Right ventricle myocardium superior (tissue), 1 donor: ENCODE data around the gene PLEKHG4B. TPM values are rescaled to one million over a fixed set of nuclear protein-coding genes. Genes with fewer than 3 reads are reported as not detected.

Experiments
- ATAC-seq: fragments of 200-7000 bp; cut with Tn5 transposase; one replicate; pipeline ENCODE4 v1.9.1; 2020; ENCODE audit warnings: mild to moderate bottlenecking; ENCODE audit not compliant: poor library complexity
- DNase-seq: peaks from one replicate; pipeline ENCODE4 v3.0.0-alpha.2; 2020
- intact Hi-C: fragments of 100-400 bp; cut with DNase I; formaldehyde crosslinking; loops from one replicate; pipeline ENCODE4 v1.11.2; 2022
- total RNA-seq: library from RNA; stranded (reverse); fragmentation: NEBNext Ultra II Directional; extraction: Animal tissue kit (Norgen Biotek cat#: 25700); gene quantifications from one replicate; pipeline ENCODE4 v1.2.1, GENCODE V29; 2021
- donor health status: DM: no; HTN: yes; CAD: no; lungs with severe emphysema.

PLEKHG4B gene
- total RNA-seq, 1 donor from 2014 or later, result not detected

DNA sequence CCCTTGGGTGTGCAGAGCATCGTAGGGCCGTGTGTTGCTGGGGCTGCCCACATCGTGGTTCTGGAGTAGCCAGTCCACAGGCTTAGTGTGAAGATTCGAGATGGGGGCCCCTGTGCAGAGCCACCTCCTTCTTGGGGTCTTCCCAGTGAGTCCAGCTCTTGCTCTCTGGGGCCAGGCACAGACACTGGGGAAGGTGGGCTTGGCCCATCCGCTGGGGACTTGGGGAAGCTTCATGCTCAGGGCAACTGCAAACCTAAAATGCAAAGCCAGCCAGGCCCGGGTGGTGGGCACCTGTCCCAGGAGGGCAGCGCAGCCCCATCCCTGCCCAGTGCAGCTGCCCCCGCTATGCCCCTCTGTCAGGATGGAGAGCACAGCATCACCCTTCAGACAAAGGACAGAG is 53.0 kb downstream of the PLEKHG4B start:
- intact Hi-C loops, result no loop called here
- no peak for DNase-seq
- ATAC-seq, result no peak

DNA sequence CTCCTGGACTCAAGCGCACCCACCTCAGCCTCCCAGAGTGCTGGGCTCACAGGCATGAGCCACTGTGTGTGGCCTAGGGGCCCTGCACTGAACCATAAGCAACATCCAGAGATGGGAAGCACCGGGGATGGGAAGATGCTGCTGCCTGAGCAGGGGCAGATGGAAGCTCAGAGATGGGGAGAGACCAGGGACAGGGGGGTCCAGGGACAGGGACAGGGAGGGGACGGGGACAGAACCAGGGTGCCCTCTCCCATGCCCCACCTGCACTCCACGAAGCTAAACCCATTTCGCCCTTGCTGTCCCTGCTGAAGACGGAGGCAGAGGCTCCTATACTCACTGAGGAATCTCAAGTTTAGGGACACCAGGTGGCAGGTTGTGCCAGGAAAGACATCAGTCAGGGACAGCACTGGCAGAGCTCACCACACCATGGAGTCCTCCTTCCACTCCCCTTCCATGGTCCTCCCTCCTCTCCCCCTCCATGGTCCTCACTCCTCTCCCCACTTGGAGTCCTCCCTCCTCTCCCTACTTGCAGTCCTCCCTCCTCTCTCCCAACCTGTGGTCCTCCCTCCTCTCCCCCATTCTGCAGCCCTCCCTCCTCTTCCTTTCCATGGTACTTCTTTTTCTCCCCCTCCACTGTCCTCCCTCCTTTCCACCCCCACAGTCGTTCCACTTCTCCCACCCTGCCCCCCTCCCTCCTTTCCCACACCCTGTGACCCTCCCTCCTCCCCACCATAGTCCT is 53.8 kb downstream of the PLEKHG4B start:
- no peak for ATAC-seq

DNA sequence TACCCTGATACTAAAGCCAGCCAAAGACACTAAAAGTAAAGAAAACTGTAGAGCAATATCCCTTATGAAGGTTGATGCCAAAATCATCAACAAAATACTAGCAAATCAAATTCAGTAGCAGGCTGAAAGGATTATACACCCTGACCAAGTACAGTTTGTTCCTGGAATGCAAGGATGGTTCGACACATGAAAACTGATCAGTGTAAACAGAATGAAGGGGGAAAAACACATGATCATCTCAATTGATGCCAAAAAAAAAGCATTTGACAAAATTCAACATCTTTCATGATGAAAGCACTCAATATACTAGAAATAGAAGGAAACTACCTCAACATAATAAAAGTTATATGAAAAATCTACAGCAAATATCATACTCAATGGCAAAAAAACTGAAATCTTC is 55.8 kb downstream of the PLEKHG4B start:
- ATAC-seq (no peak), DNase-seq (no peak)
- intact Hi-C loops, result no loop called here

More for the DNA sequence above, 53.8 kb downstream of the PLEKHG4B start:
- intact Hi-C loops, result no loop called here
- no peak for DNase-seq

DNA sequence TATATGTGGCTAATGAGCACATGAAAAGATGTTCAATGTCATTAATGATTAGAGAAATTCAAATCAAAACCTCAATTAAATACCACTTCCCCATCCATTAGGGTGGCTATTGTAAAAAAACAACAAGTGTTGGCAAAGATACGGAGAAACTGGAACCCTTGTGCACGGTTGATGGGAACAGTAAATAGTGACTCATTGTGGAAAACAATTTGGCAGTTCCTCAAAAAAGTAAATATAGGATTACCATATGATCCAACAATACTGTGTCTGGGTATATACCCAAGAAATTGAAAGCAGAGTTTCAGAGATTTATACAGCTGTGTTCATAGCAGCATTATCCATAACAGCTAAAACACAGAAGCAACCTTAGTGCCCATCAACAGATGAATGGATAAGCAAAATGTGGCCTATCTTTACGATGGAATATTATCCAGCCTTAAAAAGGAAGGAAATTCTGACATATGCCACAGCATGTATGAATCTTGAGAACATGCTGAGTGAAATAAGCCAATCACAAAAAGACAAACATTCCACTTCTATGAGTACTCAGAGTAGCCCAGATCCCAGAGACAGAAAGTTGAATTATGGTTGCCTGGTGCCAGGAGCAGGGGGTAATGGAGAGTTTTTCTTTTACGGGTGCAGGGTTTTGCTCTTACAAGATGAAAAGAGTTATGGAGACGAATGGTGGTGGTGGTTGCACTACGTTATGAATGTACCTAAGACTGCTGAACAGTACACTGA is 57.9 kb downstream of the PLEKHG4B start:
- intact Hi-C loops, result no loop called here
- ATAC-seq (no peak), DNase-seq (no peak)

DNA sequence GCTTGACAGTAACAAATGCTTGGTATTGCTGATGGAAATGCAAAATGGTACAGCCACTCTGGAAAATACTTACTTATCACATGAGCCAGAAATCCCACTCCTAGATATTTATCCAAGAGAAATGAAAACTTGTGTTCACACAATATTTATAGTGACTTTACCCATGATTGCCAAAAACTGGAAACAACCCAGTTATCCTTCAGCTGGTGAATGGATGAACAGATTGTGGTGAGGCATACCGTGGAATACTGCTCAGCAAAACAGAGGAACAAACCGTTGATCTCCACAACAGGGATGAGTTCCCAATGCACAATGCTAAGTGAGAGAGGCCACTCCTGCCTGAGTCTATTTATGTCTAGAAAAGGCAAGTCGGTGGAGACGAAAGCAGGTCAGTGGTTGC is 58.8 kb downstream of the PLEKHG4B start:
- ATAC-seq (no peak), DNase-seq (no peak)
- intact Hi-C loops, result no loop called here

DNA sequence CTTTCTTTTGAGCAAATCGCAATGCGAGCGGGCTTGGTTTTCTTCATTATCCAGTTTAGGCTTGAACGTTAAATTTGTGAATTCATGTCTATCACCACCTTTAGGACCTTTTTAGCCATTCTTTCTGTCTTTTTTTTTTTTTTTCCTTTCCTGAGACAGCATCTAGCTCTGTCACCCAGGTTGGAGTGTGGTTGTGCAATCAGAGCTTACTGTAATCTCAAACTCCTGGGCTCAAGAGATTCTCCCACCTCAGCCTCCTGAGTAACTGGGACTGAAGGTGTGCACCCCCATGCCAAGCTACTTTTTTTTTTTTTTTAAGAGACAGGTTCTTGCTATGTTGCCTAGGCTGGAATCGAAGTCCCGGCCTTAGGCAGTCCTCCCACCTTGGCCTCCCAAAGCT is 60.1 kb downstream of the PLEKHG4B start:
- intact Hi-C loops, result no loop called here
- no peak for ATAC-seq
- DNase-seq, result no peak

DNA sequence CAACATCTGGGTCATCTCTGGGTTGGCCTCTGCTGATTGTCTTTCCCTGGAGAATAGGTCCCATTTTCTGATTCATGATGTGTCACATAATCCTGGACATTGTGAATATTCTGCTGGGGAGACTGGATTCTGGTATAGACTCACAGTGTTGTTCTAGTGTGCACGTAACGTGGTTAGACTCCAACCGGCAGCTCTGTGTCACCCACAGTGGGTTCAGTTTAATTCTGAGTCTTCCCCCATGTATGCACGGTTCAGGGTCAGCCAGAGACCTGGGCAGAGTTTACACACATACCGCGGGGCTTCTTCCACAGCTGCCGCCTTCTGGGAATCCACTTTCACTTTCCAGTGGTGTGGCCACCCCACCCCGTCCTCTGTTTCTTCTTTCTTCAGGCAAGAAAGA is 61.3 kb downstream of the PLEKHG4B start:
- intact Hi-C loops, result no loop called here
- ATAC-seq, result no peak
- no peak for DNase-seq

DNA sequence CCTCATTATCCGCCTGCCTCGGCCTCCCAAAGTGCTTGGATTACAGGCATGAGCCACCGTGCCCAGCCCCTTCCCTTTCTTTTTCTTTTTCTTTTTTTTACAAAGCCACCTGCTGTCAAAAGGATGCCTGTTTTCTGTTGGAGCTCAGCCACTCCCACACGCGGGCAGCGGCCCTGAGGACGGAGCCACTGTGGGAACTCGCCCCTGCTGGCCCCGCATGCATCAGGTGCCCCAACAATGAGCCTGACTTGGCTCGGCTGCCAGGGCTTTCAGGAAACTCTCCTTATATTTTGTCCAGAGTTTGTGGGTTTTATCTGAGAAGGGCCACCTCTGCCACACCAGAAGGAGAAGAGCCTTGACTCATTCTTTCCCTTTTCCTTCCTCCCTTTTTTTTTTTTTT is 62.3 kb downstream of the PLEKHG4B start:
- DNase-seq (no peak), ATAC-seq (no peak)
- intact Hi-C loops, result no loop called here

DNA sequence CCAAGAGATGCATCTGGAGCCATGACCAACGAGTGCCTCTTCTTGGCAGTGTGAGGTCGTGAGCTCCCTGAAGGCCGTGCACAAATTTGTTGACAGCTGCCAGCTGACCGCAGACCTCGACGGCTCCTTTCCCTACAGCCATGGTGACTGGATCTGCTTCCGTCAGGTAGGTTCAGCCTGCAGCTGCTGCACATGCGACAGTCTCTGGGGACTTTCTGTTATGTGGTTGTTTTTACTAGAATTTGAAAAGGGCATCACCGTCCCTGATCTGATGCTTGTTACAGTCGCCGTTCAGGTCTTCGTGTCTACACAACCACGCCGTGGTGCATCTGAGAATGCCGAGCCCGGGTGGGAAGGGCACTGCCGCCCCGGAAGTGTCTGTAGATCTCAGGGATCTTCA is 62.9 kb downstream of the PLEKHG4B start:
- intact Hi-C loops, result no loop called here
- ATAC-seq (no peak), DNase-seq (no peak)

DNA sequence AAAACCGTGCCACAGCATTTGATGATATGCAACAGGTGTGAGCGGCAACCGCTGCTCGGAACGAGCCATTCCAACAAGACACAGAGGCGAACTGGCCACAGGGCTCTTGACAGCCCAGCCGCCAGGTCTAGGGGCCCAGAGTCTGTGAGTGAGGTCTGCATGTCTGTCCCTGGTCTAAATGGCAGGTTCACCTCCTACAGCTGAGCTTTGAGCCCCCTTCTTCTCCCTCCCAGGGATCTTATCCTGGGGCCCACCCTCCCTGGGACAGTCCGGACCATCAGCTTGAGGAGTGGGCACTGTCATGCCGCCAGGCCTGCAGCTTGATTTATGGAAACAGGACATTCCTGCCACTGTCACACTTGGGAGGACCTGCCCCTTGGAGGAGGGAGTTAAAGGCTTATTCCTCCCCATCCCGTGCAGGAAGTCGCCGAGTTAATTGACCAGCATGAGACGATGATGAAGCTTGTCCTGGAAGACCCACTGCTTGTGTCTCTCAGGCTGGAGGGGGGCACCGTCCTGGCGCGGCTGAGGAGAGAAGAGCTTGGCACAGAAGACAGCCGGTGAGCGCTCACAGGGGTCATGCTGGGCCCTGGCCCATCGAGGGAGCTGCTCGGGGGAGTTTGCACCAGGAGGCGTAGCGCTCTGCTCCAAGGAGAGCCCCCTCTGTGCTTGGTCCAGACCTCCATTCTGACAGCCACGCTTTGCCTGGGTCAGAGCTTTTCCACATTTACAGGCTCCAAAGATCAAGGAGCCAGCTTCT is 63.9 kb downstream of the PLEKHG4B start:
- ATAC-seq (no peak), DNase-seq (no peak)
- intact Hi-C loops, result no loop called here

DNA sequence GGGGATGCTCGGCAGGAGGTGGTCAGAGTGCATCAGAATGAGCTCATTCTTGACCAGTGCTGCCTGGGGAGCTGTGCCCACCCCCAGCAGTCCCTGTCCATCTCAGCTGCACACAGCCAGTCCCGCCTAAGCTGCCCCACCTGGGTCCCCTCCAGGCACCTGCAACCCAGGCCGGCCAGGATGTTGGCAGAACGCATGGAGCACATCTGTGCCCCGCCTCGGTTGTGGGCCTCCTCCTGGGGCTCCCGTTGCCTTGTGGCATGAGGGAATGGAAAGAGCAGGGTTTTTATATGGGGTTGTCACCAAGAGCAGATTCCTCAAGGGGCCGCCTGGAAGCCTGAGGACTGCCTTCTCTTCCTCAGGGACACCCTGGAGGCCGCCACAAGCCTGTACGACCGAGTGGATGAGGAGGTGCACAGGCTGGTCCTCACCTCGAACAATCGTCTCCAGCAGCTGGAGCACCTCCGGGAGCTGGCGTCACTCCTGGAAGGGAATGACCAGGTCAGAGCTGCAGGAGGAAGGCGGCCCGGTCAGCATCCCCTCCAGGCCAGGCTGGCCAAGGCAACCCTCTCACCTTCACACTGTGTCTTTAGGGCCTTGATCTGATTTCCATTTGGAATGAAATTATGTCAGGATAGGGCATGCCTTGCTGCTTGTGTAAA is 64.6 kb downstream of the PLEKHG4B start:
- ATAC-seq, result no peak
- no peak for DNase-seq
- intact Hi-C loops, result no loop called here

DNA sequence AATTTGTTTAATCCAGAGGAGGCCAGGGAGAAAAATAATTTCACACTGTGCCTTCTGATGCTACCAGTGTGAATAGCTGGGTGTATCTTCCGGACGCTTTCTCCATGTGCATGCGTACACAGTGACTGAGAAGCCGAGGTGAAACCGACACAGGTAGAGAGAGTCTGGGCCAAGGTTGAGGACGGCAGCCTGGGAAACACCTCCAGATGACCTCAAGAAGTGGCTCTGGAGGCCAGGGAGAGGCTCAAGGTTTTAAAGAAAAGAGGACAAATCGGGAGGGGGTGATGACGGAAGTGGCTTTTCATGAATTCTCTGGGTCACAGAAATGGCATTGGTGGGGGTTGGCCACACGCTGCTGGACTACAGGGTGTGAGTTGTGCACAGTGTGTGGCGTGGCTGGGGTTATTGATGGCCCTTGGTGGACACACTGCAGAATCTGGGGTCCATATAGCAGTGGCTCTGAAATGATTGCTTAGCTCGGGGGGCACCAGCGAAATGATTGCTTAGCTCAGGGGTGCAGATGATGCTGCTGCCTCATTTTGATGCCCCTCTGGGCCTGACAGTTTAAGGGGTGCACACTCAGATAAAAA is 65.3 kb downstream of the PLEKHG4B start:
- intact Hi-C loops, result no loop called here
- no peak for ATAC-seq
- DNase-seq, result no peak

DNA sequence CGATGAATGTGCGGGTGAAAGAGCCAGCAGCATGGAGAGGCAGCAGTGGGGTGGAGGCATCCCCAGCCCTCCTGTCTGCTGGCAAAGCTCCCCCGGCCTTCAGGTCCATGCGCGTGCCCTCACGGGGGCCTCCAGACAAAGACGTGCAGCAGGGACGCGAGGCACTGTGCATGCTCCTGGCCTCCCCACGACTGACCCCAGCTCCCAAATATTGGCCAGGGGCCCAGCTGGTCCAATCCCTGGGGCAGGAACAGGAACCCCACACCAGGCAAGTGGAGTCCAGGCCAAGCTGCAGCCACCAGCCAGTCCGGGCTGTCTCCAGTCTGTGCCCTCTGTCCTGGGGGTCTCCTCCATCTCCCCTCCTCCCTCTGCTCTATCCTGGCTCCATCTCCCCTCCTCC is 65.8 kb downstream of the PLEKHG4B start:
- DNase-seq (no peak), ATAC-seq (no peak)
- intact Hi-C loops, result no loop called here

DNA sequence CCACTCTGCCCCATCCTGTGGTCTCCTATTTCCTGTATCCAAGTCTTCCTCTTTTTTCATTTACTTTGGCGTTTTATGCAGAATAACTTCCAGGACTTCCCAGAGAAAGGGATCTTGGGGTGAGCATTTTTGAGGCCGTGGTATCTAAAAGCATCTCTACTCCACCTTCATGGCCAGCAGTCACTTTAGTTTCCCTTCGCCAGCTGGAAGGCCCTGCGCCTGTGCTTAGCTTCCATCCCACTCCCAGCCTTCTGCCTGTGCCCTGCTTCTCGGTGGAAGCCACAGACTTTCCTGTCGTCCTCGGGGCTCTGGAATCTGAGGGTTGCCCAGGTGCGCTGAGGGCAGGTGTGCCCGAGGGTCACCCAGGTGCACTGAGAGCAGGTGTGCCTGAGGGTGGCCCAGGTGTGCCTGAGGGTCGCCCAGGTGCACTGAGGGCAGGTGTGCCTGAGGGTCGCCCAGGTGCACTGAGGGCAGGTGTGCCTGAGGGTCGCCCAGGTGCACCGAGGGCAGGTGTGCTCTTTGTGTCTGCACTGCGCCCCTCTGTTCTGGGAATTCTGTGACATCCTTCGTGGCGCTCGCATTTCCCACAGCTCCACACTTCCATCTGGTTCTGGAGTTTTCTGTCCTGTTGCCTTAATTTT is 67.0 kb downstream of the PLEKHG4B start:
- ATAC-seq, result no peak
- intact Hi-C loops, result no loop called here
- no peak for DNase-seq

DNA sequence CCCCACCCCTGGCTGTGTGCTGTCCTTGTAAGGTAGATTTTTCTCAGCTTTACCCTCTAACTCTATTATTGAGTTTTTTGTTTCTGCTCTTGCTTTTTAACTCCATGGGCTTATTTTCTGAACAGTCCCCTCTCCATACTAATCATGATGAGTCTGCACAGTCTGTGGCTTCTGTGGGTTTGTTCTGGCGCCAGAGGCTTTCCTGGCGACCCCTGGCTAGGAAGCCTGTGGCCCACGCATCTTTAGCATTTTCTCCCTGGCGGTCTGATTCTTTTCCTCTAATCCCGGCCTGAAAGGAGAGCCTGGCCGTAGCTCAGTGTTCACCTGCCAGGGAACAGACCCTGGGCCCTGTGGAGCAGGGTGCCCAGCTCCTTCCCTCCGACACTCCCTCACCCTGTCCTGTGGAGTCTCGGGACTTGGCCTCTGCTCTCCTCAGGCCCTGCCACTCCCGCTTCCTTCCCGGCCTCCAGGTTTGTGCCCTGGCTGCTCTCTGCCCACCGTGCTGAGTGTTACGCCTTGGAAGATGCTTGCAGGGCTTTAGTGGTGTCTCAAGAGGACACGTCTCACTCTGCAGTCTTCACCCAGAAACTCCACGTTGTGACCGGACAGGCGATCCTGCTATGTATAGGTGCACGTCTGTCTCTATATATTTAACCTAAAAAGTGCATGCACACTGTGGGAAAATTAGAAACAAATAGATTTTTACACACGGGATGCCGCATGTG is 67.6 kb downstream of the PLEKHG4B start:
- intact Hi-C loops, result no loop called here
- DNase-seq (no peak), ATAC-seq (no peak)

DNA sequence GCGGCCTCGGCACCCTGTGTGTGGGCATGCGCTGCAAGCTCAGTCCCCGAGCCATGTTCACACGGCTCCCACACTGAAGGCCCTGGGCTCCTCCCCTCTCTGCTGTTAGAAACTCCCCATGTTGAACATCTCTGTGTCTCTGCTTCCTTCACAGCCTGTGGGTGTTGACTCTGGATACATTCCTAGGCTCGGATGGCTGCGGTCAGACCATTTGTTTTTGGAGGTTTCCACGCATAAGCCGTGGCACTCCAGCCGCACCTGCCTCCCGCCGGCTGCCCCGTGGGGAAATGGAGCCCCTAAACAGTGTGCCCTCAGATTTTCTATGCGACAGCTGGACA is 68.2 kb downstream of the PLEKHG4B start:
- intact Hi-C loops, result no loop called here
- no peak for ATAC-seq
- no peak for DNase-seq

DNA sequence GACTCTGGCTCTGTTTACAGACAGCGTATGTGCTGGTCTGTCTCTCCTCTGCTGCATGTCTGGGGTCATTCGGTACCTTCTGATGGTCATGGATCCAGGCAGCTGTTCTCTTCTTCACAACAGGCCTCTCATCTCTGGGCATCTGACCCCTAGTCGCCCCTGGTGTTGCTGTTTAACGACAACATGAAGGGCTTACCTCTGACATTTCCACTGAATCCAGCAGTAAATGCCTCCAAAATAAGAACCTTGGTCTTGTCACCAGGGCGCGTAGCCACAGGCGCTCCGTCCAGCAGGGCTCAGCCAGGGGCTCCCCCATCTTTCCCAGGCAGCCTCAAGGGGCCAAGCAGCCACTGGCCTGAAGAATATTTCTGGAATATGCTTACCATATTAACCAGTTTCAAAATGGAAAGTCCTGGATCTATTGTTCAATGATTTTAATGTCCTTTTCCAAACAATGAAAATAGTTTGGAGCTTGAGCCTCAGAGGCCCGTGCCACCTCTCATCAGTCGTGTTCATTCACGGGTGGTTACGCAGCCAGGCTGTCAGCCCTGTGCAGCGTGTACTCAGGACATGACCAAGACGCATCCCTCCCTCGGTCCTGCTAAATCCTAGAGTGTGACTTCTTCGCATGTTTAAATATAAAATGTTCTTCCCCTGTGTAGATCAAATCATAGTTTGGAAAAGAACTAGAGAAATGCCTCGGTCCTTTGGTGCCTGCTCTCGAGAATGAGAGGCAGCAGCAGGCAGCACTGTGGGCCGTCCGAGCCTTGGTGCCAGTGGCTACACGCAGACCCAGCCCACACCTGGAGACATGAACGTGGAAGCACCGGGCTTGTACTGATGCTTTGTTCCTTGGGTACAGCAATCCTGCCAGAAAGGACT is 69.2 kb downstream of the PLEKHG4B start:
- ATAC-seq (no peak), DNase-seq (no peak)
- intact Hi-C loops, result no loop called here
